H1 (cell line): ENCODE measurements around the gene TTLL5. TPM values are rescaled to one million over a fixed set of nuclear protein-coding genes. Genes with fewer than 3 reads are reported as not detected.

Source experiments
- CTCF ChIA-PET: fragments of 300-600 bp; sonication (Branson Sonifier 250); formaldehyde crosslinking; loops from one replicate; lab custom pipeline; 2021; ENCODE audit not compliant: partially characterized antibody; lab: Charles Lee
- POLR2A ChIA-PET: fragments of 300-600 bp; sonication (Branson Sonifier 250); formaldehyde crosslinking; loops from one replicate; lab custom pipeline; 2021; ENCODE audit warnings: inconsistent platforms; ENCODE audit not compliant: partially characterized antibody; lab: Charles Lee
- DNase-seq, 2 experiments: peaks; one replicate each; pipeline versions ENCODE4 v3.0.0 to v3.0.0-alpha.2; 2010 to 2022; ENCODE audit warnings: low spot score in 2 of 2, low read depth in 1 of 2, mixed read lengths in 1 of 2
- FAIRE-seq: peaks from 2 replicates; lab custom pipeline; 2011; peaks lifted over from hg19 to GRCh38; lab: Jason Lieb, UNC
- H2AFZ ChIP-seq: 2 replicates; pipeline ENCODE4 v1.8.1; 2012; ENCODE audit warnings: low read length, inconsistent platforms
- H2AK5ac ChIP-seq: 2 replicates; pipeline ENCODE4 v1.6.1; 2013; ENCODE audit warnings: low read depth, low read length
- H2BK120ac ChIP-seq: replicated peaks from 2 replicates; pipeline ENCODE3; 2013; ENCODE audit warnings: low read depth, low read length, inconsistent platforms
- H2BK12ac ChIP-seq: 2 replicates; pipeline ENCODE4 v1.6.1; 2013; ENCODE audit warnings: low read depth, low read length
- H2BK15ac ChIP-seq: 2 replicates; pipeline ENCODE4 v1.6.1; 2013; ENCODE audit warnings: low read length
- H2BK20ac ChIP-seq: 2 replicates; pipeline ENCODE4 v1.6.1; 2013; ENCODE audit warnings: low read length
- H2BK5ac ChIP-seq: 2 replicates; pipeline ENCODE4 v1.6.1; 2013; ENCODE audit warnings: low read depth, low read length
- H3K14ac ChIP-seq: 2 replicates; pipeline ENCODE4 v1.6.1; 2013; ENCODE audit warnings: inconsistent platforms; ENCODE audit not compliant: insufficient read length
- H3K18ac ChIP-seq: 2 replicates; pipeline ENCODE4 v1.6.1; 2013; ENCODE audit warnings: low read length; ENCODE audit errors: extremely low read depth
- H3K23ac ChIP-seq: 2 replicates; pipeline ENCODE4 v1.6.1; 2013; ENCODE audit warnings: inconsistent platforms; ENCODE audit not compliant: insufficient read length
- H3K23me2 ChIP-seq: 2 replicates; pipeline ENCODE4 v1.6.1; 2013; ENCODE audit warnings: low read depth, low read length
- H3K27ac ChIP-seq: 2 replicates; pipeline ENCODE4 v1.6.1; 2011; ENCODE audit warnings: low read depth, low read length, inconsistent platforms
- H3K27me3 ChIP-seq, 4 experiments: replicated peaks in 1 of 4; 1 replicate in 1 of 4; 2 replicates in 3 of 4; pipeline versions ENCODE4 v1.6.1 to v1.8.1; 2011 to 2013; ENCODE audit warnings: low read length in 3 of 4, mild to moderate bottlenecking in 3 of 4, inconsistent platforms in 2 of 4, mixed read lengths in 2 of 4, moderate library complexity in 1 of 4; ENCODE audit not compliant: control insufficient read depth in 3 of 4, insufficient read depth in 3 of 4; ENCODE audit errors: extremely low read depth in 1 of 4
- H3K36me3 ChIP-seq, 4 experiments: 2 replicates each; pipeline versions ENCODE4 v1.6.1 to v1.8.1; 2011 to 2013; ENCODE audit warnings: mild to moderate bottlenecking in 4 of 4, low read length in 3 of 4, moderate library complexity in 2 of 4, control low read depth in 1 of 4, inconsistent platforms in 1 of 4; ENCODE audit not compliant: insufficient read depth in 4 of 4, control insufficient read depth in 2 of 4
- H3K4ac ChIP-seq: replicated peaks from 2 replicates; pipeline ENCODE3; 2013; ENCODE audit warnings: low read length, low read depth, mixed read lengths, inconsistent platforms; ENCODE audit not compliant: insufficient read length
- H3K4me1 ChIP-seq, 4 experiments: replicated peaks in 1 of 4; 1 replicate in 1 of 4; 2 replicates in 3 of 4; pipeline versions ENCODE4 v1.6.1 to v1.8.1; 2011 to 2013; ENCODE audit warnings: low read length in 3 of 4, inconsistent platforms in 2 of 4, mixed read lengths in 1 of 4; ENCODE audit not compliant: insufficient read depth in 4 of 4, control insufficient read depth in 3 of 4
- H3K4me2 ChIP-seq, 2 experiments: 2 replicates each; pipeline versions ENCODE4 v1.6.1 to v1.8.1; 2011 to 2013; ENCODE audit warnings: low read depth in 2 of 2, low read length in 2 of 2, control low read depth in 1 of 2, inconsistent platforms in 1 of 2, mild to moderate bottlenecking in 1 of 2; ENCODE audit not compliant: insufficient read depth in 1 of 2
- H3K4me3 ChIP-seq, 4 experiments: fragments of 200-600, 300-600 bp in 1 of 4; sonication (generic), shearing (Covaris generic), sonication (Bioruptor Twin) in 1 of 4; 2 replicates each; pipeline versions ENCODE4 v1.5.1 to v1.8.1; 2011 to 2016; ENCODE audit warnings: low read length in 4 of 4, low read depth in 3 of 4, control low read depth in 2 of 4, inconsistent platforms in 2 of 4, mild to moderate bottlenecking in 2 of 4, mixed read lengths in 1 of 4, moderate library complexity in 1 of 4; ENCODE audit not compliant: insufficient read depth in 2 of 4; ENCODE audit errors: extremely low read depth in 1 of 4
- H3K56ac ChIP-seq: replicated peaks from 2 replicates; pipeline ENCODE3; 2013; ENCODE audit warnings: low read depth, mild to moderate bottlenecking, mixed read lengths, low read length, inconsistent platforms; ENCODE audit not compliant: insufficient read length
- H3K79me1 ChIP-seq: 2 replicates; pipeline ENCODE4 v1.6.1; 2013; ENCODE audit warnings: low read depth, low read length, control low read depth
- H3K79me2 ChIP-seq, 2 experiments: 2 replicates each; pipeline versions ENCODE4 v1.6.1 to v1.8.1; 2012 to 2013; ENCODE audit warnings: low read length in 2 of 2, mild to moderate bottlenecking in 2 of 2, inconsistent platforms in 1 of 2; ENCODE audit not compliant: insufficient read depth in 2 of 2, control insufficient read depth in 1 of 2
- H3K9ac ChIP-seq, 4 experiments: replicated peaks in 1 of 4; 1 replicate in 1 of 4; 2 replicates in 3 of 4; pipeline versions ENCODE4 v1.6.1 to v1.8.1; 2011 to 2013; ENCODE audit warnings: low read depth in 3 of 4, low read length in 3 of 4, control low read depth in 2 of 4, mild to moderate bottlenecking in 2 of 4, moderate library complexity in 2 of 4, inconsistent platforms in 1 of 4; ENCODE audit errors: extremely low read depth in 1 of 4
- H3K9me3 ChIP-seq, 2 experiments: 2 replicates each; pipeline versions ENCODE4 v1.6.1 to v1.8.1; 2012 to 2013; ENCODE audit warnings: mild to moderate bottlenecking in 2 of 2, moderate library complexity in 2 of 2, control low read depth in 1 of 2, inconsistent platforms in 1 of 2, low read depth in 1 of 2, low read length in 1 of 2, mixed read lengths in 1 of 2; ENCODE audit not compliant: insufficient read depth in 2 of 2
- H4K20me1 ChIP-seq, 2 experiments: replicated peaks in 1 of 2; 2 replicates each; pipeline versions ENCODE3 to v1.8.1; 2011 to 2013; ENCODE audit warnings: inconsistent platforms in 2 of 2, low read length in 2 of 2, mild to moderate bottlenecking in 1 of 2; ENCODE audit not compliant: insufficient read depth in 2 of 2, control insufficient read depth in 1 of 2
- H4K5ac ChIP-seq: 2 replicates; pipeline ENCODE4 v1.6.1; 2013; ENCODE audit warnings: low read length, low read depth, mixed read lengths, inconsistent platforms; ENCODE audit not compliant: insufficient read length
- H4K8ac ChIP-seq: 2 replicates; pipeline ENCODE4 v1.8.0; 2013; ENCODE audit warnings: mild to moderate bottlenecking, moderate library complexity, low read length, inconsistent platforms; ENCODE audit not compliant: insufficient read depth; ENCODE audit errors: extremely low read depth
- H4K91ac ChIP-seq: replicated peaks from 2 replicates; pipeline ENCODE3; 2013; ENCODE audit warnings: low read length, mixed read lengths, inconsistent platforms; ENCODE audit not compliant: insufficient read length
- BACH1 ChIP-seq: IDR thresholded peaks from 2 replicates; pipeline ENCODE4 v1.6.1; 2012; ENCODE audit warnings: low read length, improper control_type of control experiment
- BCL11A ChIP-seq, 2 experiments: IDR thresholded peaks; one replicate each; pipeline ENCODE4 v1.6.1; 2011; ENCODE audit warnings: low read depth in 2 of 2, low read length in 2 of 2, mild to moderate bottlenecking in 2 of 2
- CBX8 ChIP-seq: fragments of 300-800, 300-1000 bp; sonication (generic); IDR thresholded peaks from 2 replicates; pipeline ENCODE4 v1.7.1; 2016; ENCODE audit warnings: low read depth, low read length, borderline replicate concordance
- CEBPB ChIP-seq: IDR thresholded peaks from 2 replicates; pipeline ENCODE4 v1.6.1; 2012; ENCODE audit warnings: low read depth, low read length
- CREB1 ChIP-seq: IDR thresholded peaks from 2 replicates; pipeline ENCODE4 v1.6.1; 2012; ENCODE audit warnings: inconsistent platforms
- CTBP2 ChIP-seq: IDR thresholded peaks from 2 replicates; pipeline ENCODE4 v1.7.0; 2011; ENCODE audit warnings: borderline replicate concordance, mild to moderate bottlenecking, moderate library complexity, mixed read lengths, low read length; ENCODE audit not compliant: insufficient read depth, insufficient read length
- NANOG ChIP-seq: IDR thresholded peaks from 2 replicates; pipeline ENCODE4 v1.6.1; 2011; ENCODE audit warnings: low read length, low read depth, mild to moderate bottlenecking, inconsistent platforms; ENCODE audit not compliant: insufficient read depth, poor library complexity, severe bottlenecking
- NRF1 ChIP-seq: IDR thresholded peaks from 2 replicates; pipeline ENCODE4 v1.6.1; 2011; ENCODE audit warnings: mild to moderate bottlenecking, low read depth, low read length, improper control_type of control experiment
- PHF8 ChIP-seq: fragments of 200-600 bp; sonication (generic); conservative IDR thresholded peaks from 2 replicates; pipeline ENCODE4 v1.7.1; 2012; ENCODE audit warnings: low read depth, mild to moderate bottlenecking, inconsistent platforms, low read length, moderate library complexity
- RFX5 ChIP-seq: IDR thresholded peaks from 2 replicates; pipeline ENCODE4 v1.6.1; 2011; ENCODE audit warnings: low read depth, low read length, improper control_type of control experiment, borderline replicate concordance
- SP1 ChIP-seq: IDR thresholded peaks from 2 replicates; pipeline ENCODE4 v1.6.1; 2011; ENCODE audit warnings: low read depth, low read length
- SRF ChIP-seq: IDR thresholded peaks from 2 replicates; pipeline ENCODE4 v1.6.1; 2011; ENCODE audit warnings: mild to moderate bottlenecking, low read depth, low read length, moderate library complexity
- TBP ChIP-seq: IDR thresholded peaks from 2 replicates; pipeline ENCODE4 v1.6.1; 2011; ENCODE audit warnings: low read depth, low read length, improper control_type of control experiment
- TEAD4 ChIP-seq: IDR thresholded peaks from 2 replicates; pipeline ENCODE4 v1.6.1; 2012; ENCODE audit warnings: low read depth, low read length, inconsistent platforms, mixed read lengths
- USF2 ChIP-seq: IDR thresholded peaks from 2 replicates; pipeline ENCODE4 v1.6.1; 2011; ENCODE audit warnings: low read length, improper control_type of control experiment
- WGBS, 2 experiments: shearing (Covaris generic) in 1 of 2; methylation state at CpG; one replicate each; pipeline versions ENCODE4 v1.1.6 to v1.1.7; 2013 to 2015; ENCODE audit warnings: low lambda C conversion rate in 2 of 2, mixed read lengths in 2 of 2, inconsistent platforms in 1 of 2, low coverage in 1 of 2, missing lambda C conversion rate in 1 of 2; ENCODE audit not compliant: insufficient replicate concordance in 2 of 2, insufficient coverage in 1 of 2, insufficient read length in 1 of 2; ENCODE audit errors: extremely low coverage in 1 of 2, missing lambda C conversion rate in 1 of 2; 5-methylcytosine and 5-hydroxymethylcytosine counted together
- polyA plus RNA-seq, 7 experiments: library from polyadenylated mRNA; depleted of rRNA in 3 of 7; stranded (reverse) in 5 of 7; unstranded in 2 of 7; fragments of >200 nt in 5 of 7; fragments of 200-250 nt in 2 of 7; gene quantifications; 1 replicate in 5 of 7; 2 replicates in 1 of 7; 4 replicates in 1 of 7; pipeline versions ENCODE4 v1.2.1 to v1.2.3, GENCODE V29; 2011 to 2013; ENCODE audit warnings: missing spikeins in 2 of 7, mixed read lengths in 2 of 7
- total RNA-seq: library from RNA; stranded (reverse); fragmentation: NEBNext Ultra II Directional; extraction: Animal tissue kit (Norgen Biotek cat#: 25700); gene quantifications from 2 replicates; pipeline ENCODE4 v1.2.1, GENCODE V29; 2021

The TTLL5 gene
- total and polyA plus RNA-seq, 2 of the 8 experiments (the other 6 are each of a cell fraction or from before 2014, with no cell fraction given), result 16.1 to 45.9 TPM

GRCh38 chr14:75968456-75968855 is 307.4 kb downstream of the TTLL5 start:
- Histone ChIP-seq H2BK5ac (no peak overlapping the region), H3K4me3 (no peak overlapping the region), H3K23me2 (no peaks in the 10 kb centered on the region), H3K18ac (no peak overlapping the region), H3K79me2 (no peaks in the 10 kb centered on the region), H4K8ac (no peak overlapping the region), H3K4me1 (peaks cover 0 to 3% (median under 1%) of the 10 kb centered on the region in 4 experiments; a peak in 2 of 7 replicates), H3K4ac (no peak overlapping the region), H2BK120ac (no peak overlapping the region), H3K56ac (no peak overlapping the region), H4K91ac (no peak overlapping the region), H3K27ac (no peak overlapping the region), H2BK12ac (no peak overlapping the region), H2AFZ (no peak overlapping the region), H3K79me1 (no peaks in the 10 kb centered on the region), H4K20me1 (no peaks in the 10 kb centered on the region), H2BK15ac (no peak overlapping the region), H3K9me3 (no peaks in the 10 kb centered on the region), H3K27me3 (no peaks in the 10 kb centered on the region), H3K23ac (no peak overlapping the region), H3K14ac (no peak overlapping the region), H4K5ac (no peak overlapping the region), H3K36me3 (no peaks in the 10 kb centered on the region), H2AK5ac (no peak overlapping the region), H3K4me2 (no peak overlapping the region), H3K9ac (no peak overlapping the region), H2BK20ac (no peak overlapping the region)
- ChIA-PET POLR2A (no interaction called here), CTCF (interaction anchor here (1.4 to 20.1 kb wide), 4 partner anchors 11 to 78 kb away, joined by 3 to 261 read pairs (median 15); partner anchors contain the start of gene TGFB3)
- no peak for DNase-seq
- WGBS, 2 experiments, result 79% methylated on average over 4 of the region's 4 CpGs; no CpG with 5 or more reads in 1 of the 2 experiments
- FAIRE-seq, result no peak
- no peak for TF ChIP-seq NRF1
- TF ChIP-seq SRF, result no peak
- TF ChIP-seq BCL11A (IDR thresholded peaks at IDR 0.05; ENCODE audit: low read depth in 2 of 2, low read length in 2 of 2), result no peak
- no peak for TF ChIP-seq CTBP2
- no peak for TF ChIP-seq CREB1
- TF ChIP-seq CEBPB, result no peak
- TF ChIP-seq TBP, result no peak
- TF ChIP-seq TEAD4, result no peak
- no peak for TF ChIP-seq USF2
- TF ChIP-seq RFX5, result no peak
- no peak for TF ChIP-seq PHF8
- no peak for TF ChIP-seq CBX8
- TF ChIP-seq NANOG, result no peak
- TF ChIP-seq BACH1, result no peak
- TF ChIP-seq SP1, result no peak
